SK-N-SH treated with all-trans-retinoic acid at 6 μM for 48 hours (cell line): Measurements from ENCODE around the gene DCXR.
A peak's percentile ranks its signal among the peaks of the same experiment; 100 is the strongest.

Experiments
- ATAC-seq: fragments of 200-7000 bp; cut with Tn5 transposase; 3 replicates; pipeline ENCODE4 v1.9.1; 2020; ENCODE audit warnings: mild to moderate bottlenecking, moderate library complexity
- CSDC2 ChIP-seq: fragments of 250-450 bp; sonication (Bioruptor Pico); IDR thresholded peaks from 2 replicates; pipeline ENCODE4 v1.5.0; 2020; ENCODE audit warnings: mild to moderate bottlenecking, moderate library complexity
- GLIS3 ChIP-seq: fragments of 250-450 bp; sonication (Bioruptor Pico); IDR thresholded peaks from 2 replicates; pipeline ENCODE4 v1.5.0; 2020; ENCODE audit warnings: mild to moderate bottlenecking, moderate library complexity
- OSR1 ChIP-seq: fragments of 250-450 bp; sonication (Bioruptor Pico); IDR thresholded peaks from 2 replicates; pipeline ENCODE4 v1.8.0; 2022; ENCODE audit warnings: moderate library complexity, mild to moderate bottlenecking, inconsistent platforms
- PPARA ChIP-seq: fragments of 250-450 bp; sonication (Bioruptor Pico); IDR thresholded peaks from 2 replicates; pipeline ENCODE4 v1.5.0; 2020; ENCODE audit warnings: mild to moderate bottlenecking, borderline replicate concordance
- RARB ChIP-seq: fragments of 250-450 bp; sonication (Bioruptor Pico); IDR thresholded peaks from 2 replicates; pipeline ENCODE4 v1.8.0; 2021; ENCODE audit warnings: mild to moderate bottlenecking, moderate library complexity
- SNAI2 ChIP-seq: fragments of 250-450 bp; sonication (Bioruptor Pico); IDR thresholded peaks from 2 replicates; pipeline ENCODE4 v1.5.0; 2020; ENCODE audit warnings: mild to moderate bottlenecking, moderate library complexity
- TCF4 ChIP-seq: fragments of 250-450 bp; sonication (Bioruptor Pico); IDR thresholded peaks from 2 replicates; pipeline ENCODE4 v1.8.0; 2021; ENCODE audit warnings: mild to moderate bottlenecking, moderate library complexity, borderline replicate concordance
- TOX ChIP-seq: fragments of 250-450 bp; sonication (Bioruptor Pico); IDR thresholded peaks from 2 replicates; pipeline ENCODE4 v1.8.0; 2021; ENCODE audit warnings: mild to moderate bottlenecking, moderate library complexity, borderline replicate concordance
- ZC3H10 ChIP-seq: fragments of 250-450 bp; sonication (Bioruptor Pico); IDR thresholded peaks from 2 replicates; pipeline ENCODE4 v1.5.1; 2021; ENCODE audit warnings: mild to moderate bottlenecking, moderate library complexity
- ZFP3 ChIP-seq: fragments of 250-450 bp; sonication (Bioruptor Pico); IDR thresholded peaks from 2 replicates; pipeline ENCODE4 v1.5.0; 2020; ENCODE audit warnings: mild to moderate bottlenecking, moderate library complexity
- ZFP30 ChIP-seq: fragments of 450-650 bp; formaldehyde crosslinking; IDR thresholded peaks from 2 replicates; pipeline ENCODE4 v1.5.0; 2022; ENCODE audit warnings: mild to moderate bottlenecking, moderate library complexity
- ZNF8 ChIP-seq: fragments of 450-650 bp; formaldehyde crosslinking; IDR thresholded peaks from 2 replicates; pipeline ENCODE4 v1.5.0; 2020; ENCODE audit warnings: mild to moderate bottlenecking, moderate library complexity
- TF ChIP-seq, protein P1 (sequence below): fragments of 250-450 bp; sonication (Bioruptor Pico); IDR thresholded peaks from 2 replicates; pipeline ENCODE4 v1.8.0; 2020; ENCODE audit warnings: mild to moderate bottlenecking, moderate library complexity, borderline replicate concordance
- TF ChIP-seq, protein P2 (sequence below): fragments of 250-450 bp; sonication (Bioruptor Pico); IDR thresholded peaks from 2 replicates; pipeline ENCODE4 v1.5.1; 2021; ENCODE audit warnings: mild to moderate bottlenecking, moderate library complexity
- TF ChIP-seq, protein P3 (sequence below): fragments of 250-450 bp; sonication (Bioruptor Pico); IDR thresholded peaks from 2 replicates; pipeline ENCODE4 v1.5.1; 2020; ENCODE audit warnings: low read depth, mild to moderate bottlenecking, moderate library complexity
- TF ChIP-seq, protein P4 (sequence below): fragments of 250-450 bp; sonication (Bioruptor Pico); IDR thresholded peaks from 2 replicates; pipeline ENCODE4 v1.8.0; 2021; ENCODE audit warnings: low read depth, mild to moderate bottlenecking, moderate library complexity, borderline replicate concordance
- TF ChIP-seq, protein P5 (sequence below): fragments of 250-450 bp; sonication (Bioruptor Pico); IDR thresholded peaks from 2 replicates; pipeline ENCODE4 v1.5.0; 2020; ENCODE audit warnings: mild to moderate bottlenecking, moderate library complexity

DCXR gene

DNA sequence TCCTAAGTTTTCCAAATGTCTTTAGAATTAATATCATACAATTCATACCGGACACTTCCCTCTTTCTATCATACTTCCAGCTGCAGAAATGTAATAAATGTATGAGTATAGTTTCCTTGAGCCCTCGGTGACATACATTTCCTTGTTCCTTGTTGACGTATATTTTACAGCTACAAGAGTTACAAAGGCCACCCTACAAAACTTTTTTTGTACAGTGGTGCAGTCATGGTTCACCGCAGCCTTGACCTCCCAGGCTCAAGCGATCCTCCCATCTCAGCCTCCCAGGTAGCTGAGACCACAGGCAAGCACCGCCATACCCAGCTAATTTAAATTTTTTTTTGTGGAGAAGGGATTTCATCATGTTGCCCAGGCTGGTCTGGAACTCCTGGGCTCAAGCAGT is 35.3 kb upstream of the DCXR start:
- TF ChIP-seq ZFP30 (CRISPR knock-in tag) (no peak), GLIS3 (CRISPR knock-in tag) (no peak), PPARA (CRISPR knock-in tag) (no peak), CSDC2 (no peak), ZFP3 (CRISPR knock-in tag) (no peak), OSR1 (CRISPR knock-in tag) (no peak), TOX (CRISPR knock-in tag) (no peak)
- TF ChIP-seq, protein P1, sequence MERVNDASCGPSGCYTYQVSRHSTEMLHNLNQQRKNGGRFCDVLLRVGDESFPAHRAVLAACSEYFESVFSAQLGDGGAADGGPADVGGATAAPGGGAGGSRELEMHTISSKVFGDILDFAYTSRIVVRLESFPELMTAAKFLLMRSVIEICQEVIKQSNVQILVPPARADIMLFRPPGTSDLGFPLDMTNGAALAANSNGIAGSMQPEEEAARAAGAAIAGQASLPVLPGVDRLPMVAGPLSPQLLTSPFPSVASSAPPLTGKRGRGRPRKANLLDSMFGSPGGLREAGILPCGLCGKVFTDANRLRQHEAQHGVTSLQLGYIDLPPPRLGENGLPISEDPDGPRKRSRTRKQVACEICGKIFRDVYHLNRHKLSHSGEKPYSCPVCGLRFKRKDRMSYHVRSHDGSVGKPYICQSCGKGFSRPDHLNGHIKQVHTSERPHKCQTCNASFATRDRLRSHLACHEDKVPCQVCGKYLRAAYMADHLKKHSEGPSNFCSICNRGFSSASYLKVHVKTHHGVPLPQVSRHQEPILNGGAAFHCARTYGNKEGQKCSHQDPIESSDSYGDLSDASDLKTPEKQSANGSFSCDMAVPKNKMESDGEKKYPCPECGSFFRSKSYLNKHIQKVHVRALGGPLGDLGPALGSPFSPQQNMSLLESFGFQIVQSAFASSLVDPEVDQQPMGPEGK (CRISPR knock-in tag): no peak
- no peak for ATAC-seq

DNA sequence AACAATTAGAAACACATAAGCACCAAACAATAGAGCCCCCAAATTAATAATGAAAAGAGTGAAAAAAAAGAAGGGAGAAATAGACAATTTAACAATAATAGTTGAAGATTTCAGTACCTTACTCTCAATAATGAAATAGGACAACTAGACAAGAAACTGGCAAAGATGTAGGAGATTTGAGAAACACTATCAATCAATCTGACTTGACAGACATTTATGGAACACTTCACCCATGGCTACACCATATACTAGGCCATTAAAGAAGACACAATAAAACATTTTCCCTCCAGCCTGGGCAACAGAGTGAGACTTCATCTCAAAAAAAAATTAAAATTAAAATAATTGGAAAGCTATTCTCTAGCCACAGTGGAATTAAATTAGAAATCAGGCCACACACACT is 33.1 kb upstream of the DCXR start:
- TF ChIP-seq, protein P2, sequence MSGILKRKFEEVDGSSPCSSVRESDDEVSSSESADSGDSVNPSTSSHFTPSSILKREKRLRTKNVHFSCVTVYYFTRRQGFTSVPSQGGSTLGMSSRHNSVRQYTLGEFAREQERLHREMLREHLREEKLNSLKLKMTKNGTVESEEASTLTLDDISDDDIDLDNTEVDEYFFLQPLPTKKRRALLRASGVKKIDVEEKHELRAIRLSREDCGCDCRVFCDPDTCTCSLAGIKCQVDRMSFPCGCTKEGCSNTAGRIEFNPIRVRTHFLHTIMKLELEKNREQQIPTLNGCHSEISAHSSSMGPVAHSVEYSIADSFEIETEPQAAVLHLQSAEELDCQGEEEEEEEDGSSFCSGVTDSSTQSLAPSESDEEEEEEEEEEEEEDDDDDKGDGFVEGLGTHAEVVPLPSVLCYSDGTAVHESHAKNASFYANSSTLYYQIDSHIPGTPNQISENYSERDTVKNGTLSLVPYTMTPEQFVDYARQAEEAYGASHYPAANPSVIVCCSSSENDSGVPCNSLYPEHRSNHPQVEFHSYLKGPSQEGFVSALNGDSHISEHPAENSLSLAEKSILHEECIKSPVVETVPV: no peak
- TF ChIP-seq, protein P3, sequence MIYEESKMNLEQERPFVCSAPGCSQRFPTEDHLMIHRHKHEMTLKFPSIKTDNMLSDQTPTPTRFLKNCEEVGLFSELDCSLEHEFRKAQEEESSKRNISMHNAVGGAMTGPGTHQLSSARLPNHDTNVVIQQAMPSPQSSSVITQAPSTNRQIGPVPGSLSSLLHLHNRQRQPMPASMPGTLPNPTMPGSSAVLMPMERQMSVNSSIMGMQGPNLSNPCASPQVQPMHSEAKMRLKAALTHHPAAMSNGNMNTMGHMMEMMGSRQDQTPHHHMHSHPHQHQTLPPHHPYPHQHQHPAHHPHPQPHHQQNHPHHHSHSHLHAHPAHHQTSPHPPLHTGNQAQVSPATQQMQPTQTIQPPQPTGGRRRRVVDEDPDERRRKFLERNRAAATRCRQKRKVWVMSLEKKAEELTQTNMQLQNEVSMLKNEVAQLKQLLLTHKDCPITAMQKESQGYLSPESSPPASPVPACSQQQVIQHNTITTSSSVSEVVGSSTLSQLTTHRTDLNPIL (CRISPR knock-in tag): no peak
- no peak for TF ChIP-seq TCF4 (CRISPR knock-in tag)
- TF ChIP-seq ZC3H10 (CRISPR knock-in tag): no peak
- no peak for TF ChIP-seq GLIS3 (CRISPR knock-in tag)
- TF ChIP-seq RARB: no peak
- ATAC-seq: no peak

DNA sequence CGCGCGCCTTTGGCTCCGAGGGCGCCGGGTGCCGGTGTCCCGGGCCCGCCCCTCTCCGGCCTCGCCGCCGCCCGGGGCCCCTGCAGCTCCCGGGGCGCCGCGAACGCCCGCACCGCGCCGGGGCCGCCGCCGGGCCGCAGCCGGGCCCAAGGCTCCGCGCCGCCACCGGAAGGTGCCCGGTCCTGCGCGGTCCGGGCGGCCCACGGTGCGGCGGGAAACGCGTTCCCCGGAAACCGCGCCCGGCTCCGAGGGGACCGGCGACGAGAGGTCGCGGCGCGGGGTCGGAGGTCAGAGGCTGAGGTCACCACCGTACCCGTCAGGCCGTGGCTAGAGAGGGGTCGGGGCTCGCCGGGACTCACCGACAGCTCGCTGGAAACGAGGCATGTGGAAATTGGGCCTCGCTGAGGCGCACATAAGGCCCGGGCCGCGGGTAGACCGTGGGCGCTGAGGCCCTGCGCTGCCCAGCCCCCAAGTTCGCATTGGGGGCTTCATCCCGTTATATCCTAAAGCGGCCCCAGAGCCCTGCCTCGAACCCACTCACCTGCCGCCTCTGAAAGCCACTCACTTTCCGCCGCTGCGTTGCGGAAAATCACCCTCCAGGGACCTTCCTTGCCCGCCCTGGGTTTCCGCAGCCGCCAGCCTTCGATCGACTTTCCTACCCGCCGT is 28.3 kb upstream of the DCXR start, which contains the start of gene DUS1L:
Gene DUS1L (minus strand): TSS at position 167 of the 666 bp plus-strand sequence. CDS start 745 bp downstream, outside the sequence.
- ATAC-seq: peak; percentile 51
- TF ChIP-seq GLIS3 (CRISPR knock-in tag) (0 out of 2 replicates have a peak, but pooled peaks have one; percentile 26), CSDC2 (peak; percentile 77; the same call in 1 of the 2 replicates), ZNF8 (CRISPR knock-in tag) (no peak), SNAI2 (CRISPR knock-in tag) (no peak), ZFP3 (CRISPR knock-in tag) (peak; percentile 82)
- TF ChIP-seq, protein P2: no peak
- TF ChIP-seq, protein P4, sequence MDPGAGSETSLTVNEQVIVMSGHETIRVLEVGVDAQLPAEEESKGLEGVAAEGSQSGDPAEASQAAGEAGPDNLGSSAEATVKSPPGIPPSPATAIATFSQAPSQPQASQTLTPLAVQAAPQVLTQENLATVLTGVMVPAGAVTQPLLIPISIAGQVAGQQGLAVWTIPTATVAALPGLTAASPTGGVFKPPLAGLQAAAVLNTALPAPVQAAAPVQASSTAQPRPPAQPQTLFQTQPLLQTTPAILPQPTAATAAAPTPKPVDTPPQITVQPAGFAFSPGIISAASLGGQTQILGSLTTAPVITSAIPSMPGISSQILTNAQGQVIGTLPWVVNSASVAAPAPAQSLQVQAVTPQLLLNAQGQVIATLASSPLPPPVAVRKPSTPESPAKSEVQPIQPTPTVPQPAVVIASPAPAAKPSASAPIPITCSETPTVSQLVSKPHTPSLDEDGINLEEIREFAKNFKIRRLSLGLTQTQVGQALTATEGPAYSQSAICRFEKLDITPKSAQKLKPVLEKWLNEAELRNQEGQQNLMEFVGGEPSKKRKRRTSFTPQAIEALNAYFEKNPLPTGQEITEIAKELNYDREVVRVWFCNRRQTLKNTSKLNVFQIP (CRISPR knock-in tag): 0 out of 2 replicates have a peak, but pooled peaks have one; percentile 69
- TF ChIP-seq, protein P5, sequence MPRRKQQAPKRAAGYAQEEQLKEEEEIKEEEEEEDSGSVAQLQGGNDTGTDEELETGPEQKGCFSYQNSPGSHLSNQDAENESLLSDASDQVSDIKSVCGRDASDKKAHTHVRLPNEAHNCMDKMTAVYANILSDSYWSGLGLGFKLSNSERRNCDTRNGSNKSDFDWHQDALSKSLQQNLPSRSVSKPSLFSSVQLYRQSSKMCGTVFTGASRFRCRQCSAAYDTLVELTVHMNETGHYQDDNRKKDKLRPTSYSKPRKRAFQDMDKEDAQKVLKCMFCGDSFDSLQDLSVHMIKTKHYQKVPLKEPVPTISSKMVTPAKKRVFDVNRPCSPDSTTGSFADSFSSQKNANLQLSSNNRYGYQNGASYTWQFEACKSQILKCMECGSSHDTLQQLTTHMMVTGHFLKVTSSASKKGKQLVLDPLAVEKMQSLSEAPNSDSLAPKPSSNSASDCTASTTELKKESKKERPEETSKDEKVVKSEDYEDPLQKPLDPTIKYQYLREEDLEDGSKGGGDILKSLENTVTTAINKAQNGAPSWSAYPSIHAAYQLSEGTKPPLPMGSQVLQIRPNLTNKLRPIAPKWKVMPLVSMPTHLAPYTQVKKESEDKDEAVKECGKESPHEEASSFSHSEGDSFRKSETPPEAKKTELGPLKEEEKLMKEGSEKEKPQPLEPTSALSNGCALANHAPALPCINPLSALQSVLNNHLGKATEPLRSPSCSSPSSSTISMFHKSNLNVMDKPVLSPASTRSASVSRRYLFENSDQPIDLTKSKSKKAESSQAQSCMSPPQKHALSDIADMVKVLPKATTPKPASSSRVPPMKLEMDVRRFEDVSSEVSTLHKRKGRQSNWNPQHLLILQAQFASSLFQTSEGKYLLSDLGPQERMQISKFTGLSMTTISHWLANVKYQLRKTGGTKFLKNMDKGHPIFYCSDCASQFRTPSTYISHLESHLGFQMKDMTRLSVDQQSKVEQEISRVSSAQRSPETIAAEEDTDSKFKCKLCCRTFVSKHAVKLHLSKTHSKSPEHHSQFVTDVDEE (CRISPR knock-in tag): peak; percentile 92
